Measurements from ENCODE around the gene OTX2. TPM values are rescaled to one million over a fixed set of nuclear protein-coding genes. Genes with fewer than 3 reads are reported as not detected.

Gene OTX2
- total and polyA plus RNA-seq, 2 donors (not counting 1 experiment from before 2014, with no cell fraction given) = not detected

DNA sequence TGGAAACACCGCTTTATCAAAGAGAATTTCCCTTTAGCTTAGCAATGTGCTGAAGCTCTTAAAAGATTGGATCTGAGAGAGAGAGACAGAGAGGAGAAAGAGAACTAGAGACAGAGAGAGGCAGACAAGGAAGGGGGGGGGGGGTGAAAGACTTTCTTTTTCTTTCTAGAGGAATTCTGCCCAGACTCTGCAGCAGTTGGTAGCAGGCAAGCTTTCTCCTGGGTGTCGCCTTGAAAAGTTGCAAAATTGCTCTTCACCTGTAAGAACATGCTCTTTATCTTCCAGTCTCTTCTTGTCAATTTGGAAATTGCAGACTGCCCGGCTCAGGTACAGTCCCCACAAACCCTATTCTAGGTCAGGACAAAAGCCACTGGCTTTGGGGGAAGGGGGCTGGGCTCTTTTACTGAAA lies 2.9 kb upstream of the OTX2 start:
- H3K27me3 ChIP-seq (ENCODE audit: control insufficient read depth, insufficient read depth, low read length) = peaks cover 61% of the 10 kb centered on the region
- no peak overlapping the region for H3K27ac ChIP-seq (ENCODE audit: insufficient read depth, low read length)
- H3K9ac ChIP-seq (ENCODE audit: insufficient read depth, low read length) = no peak overlapping the region
- no peak overlapping the region for H3K4me2 ChIP-seq (ENCODE audit: extremely low read depth, insufficient read depth, low read length)
- H3K4me3 ChIP-seq (replicated peaks in 1 of 4; ENCODE audit: control extremely low read depth in 1 of 4, insufficient read depth in 1 of 4, low read depth in 3 of 4, low read length in 4 of 4) = no peak overlapping the region
- no peak for TF ChIP-seq EZH2 (IDR thresholded peaks at IDR 0.05; ENCODE audit: low read length, missing control alignments)
- no peak for TF ChIP-seq CTCF (conservative IDR thresholded peaks at IDR 0.05 in 1 of 2, IDR thresholded peaks at IDR 0.05 in 1 of 2; ENCODE audit: low read depth in 1 of 2, low read length in 2 of 2)
- DNase-seq (ENCODE audit: low read depth in 2 of 2) = no peak
- no peaks in the 10 kb centered on the region for H3K9me3 ChIP-seq (ENCODE audit: control insufficient read depth, insufficient read depth, low read depth, low read length)
- no peak overlapping the region for H2AFZ ChIP-seq (ENCODE audit: low read length)
- no peaks in the 10 kb centered on the region for H3K36me3 ChIP-seq (ENCODE audit: control insufficient read depth, insufficient read depth, low read length)
- H3K79me2 ChIP-seq (ENCODE audit: control insufficient read depth, insufficient read depth, low read length) = no peaks in the 10 kb centered on the region
- H4K20me1 ChIP-seq (ENCODE audit: control insufficient read depth, extremely low read depth, insufficient read depth, low read length) = no peaks in the 10 kb centered on the region
- H3K4me1 ChIP-seq (ENCODE audit: control insufficient read depth, extremely low read depth, insufficient read depth, low read length) = no peaks in the 10 kb centered on the region

GRCh38 chr14:56812364-56813141 lies 2.3 kb upstream of the OTX2 start:
- Histone ChIP-seq H4K20me1 (ENCODE audit: control insufficient read depth, extremely low read depth, insufficient read depth, low read length) (no peaks in the 10 kb centered on the region), H3K9me3 (ENCODE audit: control insufficient read depth, insufficient read depth, low read depth, low read length) (no peaks in the 10 kb centered on the region), H3K4me1 (ENCODE audit: control insufficient read depth, extremely low read depth, insufficient read depth, low read length) (no peaks in the 10 kb centered on the region), H2AFZ (ENCODE audit: low read length) (no peak overlapping the region), H3K4me2 (ENCODE audit: extremely low read depth, insufficient read depth, low read length) (no peak overlapping the region), H3K36me3 (ENCODE audit: control insufficient read depth, insufficient read depth, low read length) (no peaks in the 10 kb centered on the region), H3K4me3 (replicated peaks in 1 of 4; ENCODE audit: control extremely low read depth in 1 of 4, insufficient read depth in 1 of 4, low read depth in 3 of 4, low read length in 4 of 4) (no peak overlapping the region), H3K27ac (ENCODE audit: insufficient read depth, low read length) (no peak overlapping the region), H3K9ac (ENCODE audit: insufficient read depth, low read length) (no peak overlapping the region), H3K79me2 (ENCODE audit: control insufficient read depth, insufficient read depth, low read length) (no peaks in the 10 kb centered on the region), H3K27me3 (ENCODE audit: control insufficient read depth, insufficient read depth, low read length) (peaks cover 55% of the 10 kb centered on the region)
- DNase-seq (ENCODE audit: low read depth in 2 of 2) = no peak
- TF ChIP-seq CTCF (conservative IDR thresholded peaks at IDR 0.05 in 1 of 2, IDR thresholded peaks at IDR 0.05 in 1 of 2; ENCODE audit: low read depth in 1 of 2, low read length in 2 of 2) (no peak), EZH2 (IDR thresholded peaks at IDR 0.05; ENCODE audit: low read length, missing control alignments) (peak; percentile 87)

DNA sequence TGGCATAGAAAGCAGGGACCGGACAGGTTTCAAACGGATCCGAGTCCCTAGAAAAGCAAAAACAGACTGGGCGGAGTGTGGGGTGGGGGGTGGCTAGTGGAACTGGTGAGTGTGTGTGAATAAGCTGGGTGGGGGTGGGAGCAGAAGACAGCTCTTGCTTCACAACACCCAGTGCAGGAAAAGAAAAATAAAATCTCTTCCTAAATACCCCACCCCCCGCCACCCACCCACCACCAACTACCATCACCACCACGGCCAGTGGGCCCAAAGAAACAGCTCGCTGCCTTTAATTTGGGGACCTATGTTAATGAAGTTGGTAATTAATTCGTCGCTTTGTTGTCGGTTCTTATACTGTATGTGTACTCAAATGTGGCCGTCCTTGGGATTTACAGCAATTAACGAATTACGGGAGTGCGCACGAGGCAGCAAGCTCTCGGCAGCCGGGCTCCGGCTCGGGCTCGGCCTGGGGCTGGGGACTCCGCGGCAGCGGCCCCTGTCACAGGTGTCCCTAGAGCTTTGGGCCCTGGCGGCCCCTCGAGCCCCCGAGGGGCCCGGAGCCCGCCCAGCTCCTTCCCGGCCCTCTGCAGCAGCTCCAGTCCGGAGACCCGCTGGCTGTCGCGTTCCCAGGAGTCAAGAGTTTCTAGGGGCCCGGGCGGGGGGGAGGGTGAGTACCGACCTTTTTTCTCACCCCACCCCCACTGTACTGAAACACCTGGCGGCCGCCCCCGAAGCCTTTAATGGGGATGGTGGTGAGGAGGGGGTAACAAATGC lies 1.5 kb upstream of the OTX2 start:
- H4K20me1 ChIP-seq (ENCODE audit: control insufficient read depth, extremely low read depth, insufficient read depth, low read length) = no peaks in the 10 kb centered on the region
- H3K27ac ChIP-seq (ENCODE audit: insufficient read depth, low read length) = no peak overlapping the region
- no peak overlapping the region for H3K9ac ChIP-seq (ENCODE audit: insufficient read depth, low read length)
- no peaks in the 10 kb centered on the region for H3K79me2 ChIP-seq (ENCODE audit: control insufficient read depth, insufficient read depth, low read length)
- H3K36me3 ChIP-seq (ENCODE audit: control insufficient read depth, insufficient read depth, low read length) = no peaks in the 10 kb centered on the region
- TF ChIP-seq CTCF (conservative IDR thresholded peaks at IDR 0.05 in 1 of 2, IDR thresholded peaks at IDR 0.05 in 1 of 2; ENCODE audit: low read depth in 1 of 2, low read length in 2 of 2) (no peak), EZH2 (IDR thresholded peaks at IDR 0.05; ENCODE audit: low read length, missing control alignments) (no peak)
- DNase-seq (ENCODE audit: low read depth in 2 of 2) = no peak
- no peaks in the 10 kb centered on the region for H3K9me3 ChIP-seq (ENCODE audit: control insufficient read depth, insufficient read depth, low read depth, low read length)
- no peak overlapping the region for H3K4me3 ChIP-seq (replicated peaks in 1 of 4; ENCODE audit: control extremely low read depth in 1 of 4, insufficient read depth in 1 of 4, low read depth in 3 of 4, low read length in 4 of 4)
- no peak overlapping the region for H3K4me2 ChIP-seq (ENCODE audit: extremely low read depth, insufficient read depth, low read length)
- no peak overlapping the region for H2AFZ ChIP-seq (ENCODE audit: low read length)
- no peaks in the 10 kb centered on the region for H3K4me1 ChIP-seq (ENCODE audit: control insufficient read depth, extremely low read depth, insufficient read depth, low read length)
- H3K27me3 ChIP-seq (ENCODE audit: control insufficient read depth, insufficient read depth, low read length) = peaks cover 55% of the 10 kb centered on the region
